GM12873 (cell line): ENCODE results near the gene C6orf89.

Experiments
- TF ChIP-seq, protein P1 (sequence below): IDR thresholded peaks from 2 replicates; pipeline ENCODE4 v1.5.1; 2012; ENCODE audit warnings: low read depth, mild to moderate bottlenecking, moderate library complexity, low read length, control low read depth; ENCODE audit not compliant: insufficient read depth; ENCODE audit errors: missing control alignments

The C6orf89 gene

DNA sequence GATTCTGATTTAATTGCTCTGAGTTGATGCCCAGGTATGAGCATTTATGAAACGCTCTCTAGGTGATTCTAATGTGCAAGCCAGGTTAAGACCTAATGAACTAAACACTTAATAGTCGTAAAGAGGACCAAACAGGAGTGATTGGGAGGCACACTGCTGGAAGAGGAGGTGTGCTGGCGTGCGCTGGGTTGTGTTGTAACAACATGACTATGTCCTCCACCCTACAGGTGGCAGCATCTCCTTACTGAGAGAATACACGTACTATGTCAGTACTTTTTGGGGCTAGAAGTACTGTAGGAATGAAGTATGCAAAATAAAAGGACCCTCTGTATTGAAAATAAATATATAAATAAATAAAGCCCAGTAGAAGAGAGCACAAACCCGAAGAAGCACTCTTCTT lies 11.9 kb downstream of the C6orf89 start:
- TF ChIP-seq, protein P1, sequence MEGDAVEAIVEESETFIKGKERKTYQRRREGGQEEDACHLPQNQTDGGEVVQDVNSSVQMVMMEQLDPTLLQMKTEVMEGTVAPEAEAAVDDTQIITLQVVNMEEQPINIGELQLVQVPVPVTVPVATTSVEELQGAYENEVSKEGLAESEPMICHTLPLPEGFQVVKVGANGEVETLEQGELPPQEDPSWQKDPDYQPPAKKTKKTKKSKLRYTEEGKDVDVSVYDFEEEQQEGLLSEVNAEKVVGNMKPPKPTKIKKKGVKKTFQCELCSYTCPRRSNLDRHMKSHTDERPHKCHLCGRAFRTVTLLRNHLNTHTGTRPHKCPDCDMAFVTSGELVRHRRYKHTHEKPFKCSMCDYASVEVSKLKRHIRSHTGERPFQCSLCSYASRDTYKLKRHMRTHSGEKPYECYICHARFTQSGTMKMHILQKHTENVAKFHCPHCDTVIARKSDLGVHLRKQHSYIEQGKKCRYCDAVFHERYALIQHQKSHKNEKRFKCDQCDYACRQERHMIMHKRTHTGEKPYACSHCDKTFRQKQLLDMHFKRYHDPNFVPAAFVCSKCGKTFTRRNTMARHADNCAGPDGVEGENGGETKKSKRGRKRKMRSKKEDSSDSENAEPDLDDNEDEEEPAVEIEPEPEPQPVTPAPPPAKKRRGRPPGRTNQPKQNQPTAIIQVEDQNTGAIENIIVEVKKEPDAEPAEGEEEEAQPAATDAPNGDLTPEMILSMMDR: peak; percentile 2

DNA sequence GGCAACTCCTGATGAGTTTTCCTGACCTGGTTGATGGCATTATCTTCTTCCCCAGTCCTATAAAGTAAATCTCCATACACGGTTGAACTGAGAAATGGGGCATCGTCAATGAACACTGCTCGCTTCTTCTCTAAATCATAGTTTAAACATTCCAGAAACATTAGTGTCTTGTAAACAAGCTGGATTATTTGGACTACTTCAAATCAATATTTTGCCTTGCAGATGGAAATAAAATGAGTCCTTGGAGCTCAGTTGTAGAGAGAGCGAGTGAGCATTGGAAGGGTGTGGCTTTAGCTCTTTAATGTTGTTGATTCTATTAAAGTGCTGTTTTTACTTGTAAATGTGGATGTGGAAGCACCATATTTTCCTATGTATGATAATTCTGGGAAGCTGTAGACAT lies 18.4 kb downstream of the C6orf89 start:
- TF ChIP-seq, protein P1: no peak

DNA sequence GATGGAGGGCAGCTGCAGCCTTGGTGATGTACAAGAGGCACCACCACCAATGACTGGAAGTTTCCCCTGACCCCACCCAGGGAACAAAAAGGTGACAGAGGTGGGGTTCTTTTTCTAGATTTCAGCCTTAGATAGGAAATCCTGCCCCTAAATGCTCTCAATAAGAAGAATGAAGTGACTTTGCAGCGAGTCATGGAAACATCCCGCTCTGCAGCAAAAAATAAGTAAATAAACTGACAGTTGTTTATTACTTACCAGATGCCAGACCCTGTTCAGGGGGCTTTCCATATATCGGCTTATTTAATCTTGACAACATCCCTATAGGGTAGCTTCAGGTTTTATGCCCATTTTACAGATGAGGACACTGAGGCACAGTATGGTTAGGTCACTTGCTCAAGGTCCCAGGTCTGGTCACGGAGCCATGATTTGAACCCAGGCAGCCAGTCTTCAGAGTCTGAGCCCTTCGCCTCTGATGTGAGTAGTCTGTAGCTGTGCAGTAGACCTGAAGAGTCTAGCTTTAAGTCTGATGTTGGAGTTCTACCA lies 19.2 kb downstream of the C6orf89 start:
- TF ChIP-seq, protein P1: no peak

DNA sequence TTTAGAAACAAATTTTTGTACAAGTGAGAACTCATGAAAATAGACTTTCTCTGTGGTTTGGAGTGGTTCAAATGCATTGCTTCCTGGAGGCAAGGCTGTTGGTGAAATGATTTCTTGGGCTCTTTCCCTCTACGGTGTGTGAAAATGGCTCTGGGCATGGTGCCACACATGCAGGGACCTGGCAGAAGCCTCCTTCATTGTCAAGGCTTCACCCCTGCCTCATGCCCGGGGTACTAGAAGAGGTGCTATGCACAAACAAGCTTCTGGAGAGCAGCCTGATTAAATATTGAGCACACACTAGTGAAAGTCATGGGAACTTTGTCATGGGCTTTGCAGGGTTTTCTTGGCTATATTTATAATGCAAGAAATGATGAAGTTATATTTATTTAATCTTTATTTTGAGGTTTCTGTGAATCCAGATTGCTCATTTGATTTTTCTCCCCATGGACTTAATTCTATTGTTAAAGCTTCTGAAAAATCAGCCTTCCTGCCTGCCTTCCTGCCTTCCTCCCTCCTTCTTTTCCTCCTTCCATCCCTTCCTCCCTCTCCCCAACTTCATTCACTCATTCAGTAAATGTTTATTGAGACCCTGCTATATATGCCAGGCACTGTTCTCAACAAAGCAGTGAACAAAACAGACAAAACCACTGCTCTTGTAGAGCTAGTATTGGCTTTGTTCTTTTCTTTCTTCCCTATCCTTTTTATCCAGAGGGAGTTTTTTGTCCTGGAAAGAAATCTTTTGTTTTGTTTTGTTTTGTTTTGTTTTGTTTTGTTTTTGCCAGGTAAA lies 21.0 kb downstream of the C6orf89 start:
- TF ChIP-seq, protein P1: no peak

DNA sequence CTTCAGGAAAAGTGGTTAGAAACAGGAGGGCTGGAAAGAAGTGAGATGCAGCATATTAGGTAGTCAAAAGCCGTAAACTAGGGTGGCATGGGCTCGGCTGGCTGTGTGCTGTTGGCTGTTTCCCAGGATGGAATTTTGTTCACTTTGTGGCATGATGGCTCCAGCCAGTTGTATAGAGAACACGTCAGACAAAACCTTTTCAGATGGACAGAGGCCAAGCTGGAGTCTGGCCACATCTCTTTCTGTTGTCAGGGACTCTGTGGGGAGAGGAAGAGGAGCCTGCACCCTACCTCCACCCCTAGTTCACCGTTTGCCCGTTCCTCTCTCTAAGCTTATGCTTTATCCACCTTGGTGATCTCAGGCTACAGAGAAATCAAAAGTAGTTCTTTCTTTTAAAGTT lies 22.0 kb downstream of the C6orf89 start:
- TF ChIP-seq, protein P1: no peak

DNA sequence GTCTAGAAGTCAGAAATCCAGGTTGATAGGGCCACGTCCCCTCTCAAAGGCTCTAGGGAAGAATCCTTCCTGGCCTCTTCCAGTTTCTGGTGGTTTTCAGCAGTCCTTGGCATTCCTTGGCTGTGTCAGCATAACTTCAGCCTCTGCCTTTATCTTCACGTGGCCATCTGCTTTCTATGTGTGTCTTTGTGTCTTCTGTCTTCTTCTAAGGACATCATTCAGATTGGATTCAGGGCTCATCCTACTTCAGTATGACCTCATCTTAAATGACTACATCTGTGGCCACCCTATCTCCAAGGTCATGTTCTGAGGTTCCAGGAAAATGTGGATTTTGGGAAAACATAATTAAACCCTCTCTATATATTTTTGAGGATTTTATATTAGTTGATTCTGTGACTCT lies 23.0 kb downstream of the C6orf89 start:
- TF ChIP-seq, protein P1: no peak

DNA sequence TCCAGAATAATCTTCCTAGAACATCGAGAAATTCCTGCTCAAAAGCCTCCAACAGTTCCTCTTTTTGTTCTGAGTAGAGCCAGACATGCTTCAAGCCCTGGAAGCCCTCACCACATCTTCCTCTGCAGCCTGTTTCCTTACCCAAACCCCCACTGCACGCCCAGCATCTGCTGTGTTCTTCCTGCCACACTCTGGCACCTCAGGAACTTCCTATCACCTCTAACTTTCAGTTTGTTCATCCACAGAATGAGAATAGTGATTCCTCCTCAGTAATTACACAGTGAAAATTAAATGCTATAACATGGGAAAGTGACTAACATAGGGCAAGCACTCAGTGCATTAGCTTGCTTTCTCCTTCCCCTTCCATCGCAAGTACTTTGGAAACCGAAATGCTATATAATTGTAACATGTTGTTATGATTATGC lies 26.3 kb downstream of the C6orf89 start:
- TF ChIP-seq, protein P1: no peak
